Glomerular visceral epithelial cell (primary cell): ENCODE results near the gene AFAP1.

Experiments used
- DNase-seq: peaks from one replicate; pipeline ENCODE4 v3.0.0-alpha.2; 2016; ENCODE audit errors: extremely low spot score

AFAP1 gene

GRCh38 chr4:7821245-7822136 is 118.2 kb downstream of the AFAP1 start:
- no peak for DNase-seq

- DNase-seq: no peak
These were observed 119.4 kb downstream of the AFAP1 start for GRCh38 chr4:7820031-7820818.

GRCh38 chr4:7819446-7819845 is 120.2 kb downstream of the AFAP1 start:
- DNase-seq: no peak

GRCh38 chr4:7818399-7818911 is 121.2 kb downstream of the AFAP1 start:
- no peak for DNase-seq

- no peak for DNase-seq
These were observed 121.7 kb downstream of the AFAP1 start for GRCh38 chr4:7817877-7818398.

GRCh38 chr4:7816771-7817170 is 122.9 kb downstream of the AFAP1 start:
- DNase-seq: no peak

- no peak for DNase-seq
These were observed 123.7 kb downstream of the AFAP1 start for GRCh38 chr4:7815981-7816380.

GRCh38 chr4:7815562-7815961 is 124.1 kb downstream of the AFAP1 start:
- DNase-seq: peak; percentile 64

- DNase-seq: no peak
These were observed 125.2 kb downstream of the AFAP1 start for GRCh38 chr4:7814451-7814850.

- DNase-seq: peak; percentile 95
These were observed 126.0 kb downstream of the AFAP1 start for GRCh38 chr4:7813674-7814073.

- DNase-seq: no peak
These were observed 126.7 kb downstream of the AFAP1 start for GRCh38 chr4:7812921-7813320.

- peak; percentile 77 for DNase-seq
These were observed 127.3 kb downstream of the AFAP1 start for GRCh38 chr4:7812231-7812857.

- no peak for DNase-seq
These were observed 128.0 kb downstream of the AFAP1 start for GRCh38 chr4:7811536-7812191.

- no peak for DNase-seq
These were observed 128.7 kb downstream of the AFAP1 start for GRCh38 chr4:7810783-7811535.

GRCh38 chr4:7808752-7809151 is 130.9 kb downstream of the AFAP1 start:
- DNase-seq: no peak

GRCh38 chr4:7808181-7808580 is 131.5 kb downstream of the AFAP1 start:
- no peak for DNase-seq

GRCh38 chr4:7807351-7807921 is 132.2 kb downstream of the AFAP1 start:
- DNase-seq: no peak

GRCh38 chr4:7806338-7807090 is 133.1 kb downstream of the AFAP1 start:
- DNase-seq: no peak

GRCh38 chr4:7805533-7806337 is 133.9 kb downstream of the AFAP1 start:
- DNase-seq: peak; percentile 94
